SK-N-MC (cell line): Measurements from ENCODE around the gene HCFC1R1.

Experiments used
- EZH2 ChIP-seq: fragments of 200-600 bp; sonication (generic); IDR thresholded peaks from one replicate; pipeline ENCODE4 v1.6.1; 2017; ENCODE audit warnings: antibody characterized with exemption
- POLR2AphosphoS5 ChIP-seq: IDR thresholded peaks from 2 replicates; pipeline ENCODE4 v1.6.1; 2012; ENCODE audit warnings: mild to moderate bottlenecking, low read depth, low read length, borderline replicate concordance

DNA sequence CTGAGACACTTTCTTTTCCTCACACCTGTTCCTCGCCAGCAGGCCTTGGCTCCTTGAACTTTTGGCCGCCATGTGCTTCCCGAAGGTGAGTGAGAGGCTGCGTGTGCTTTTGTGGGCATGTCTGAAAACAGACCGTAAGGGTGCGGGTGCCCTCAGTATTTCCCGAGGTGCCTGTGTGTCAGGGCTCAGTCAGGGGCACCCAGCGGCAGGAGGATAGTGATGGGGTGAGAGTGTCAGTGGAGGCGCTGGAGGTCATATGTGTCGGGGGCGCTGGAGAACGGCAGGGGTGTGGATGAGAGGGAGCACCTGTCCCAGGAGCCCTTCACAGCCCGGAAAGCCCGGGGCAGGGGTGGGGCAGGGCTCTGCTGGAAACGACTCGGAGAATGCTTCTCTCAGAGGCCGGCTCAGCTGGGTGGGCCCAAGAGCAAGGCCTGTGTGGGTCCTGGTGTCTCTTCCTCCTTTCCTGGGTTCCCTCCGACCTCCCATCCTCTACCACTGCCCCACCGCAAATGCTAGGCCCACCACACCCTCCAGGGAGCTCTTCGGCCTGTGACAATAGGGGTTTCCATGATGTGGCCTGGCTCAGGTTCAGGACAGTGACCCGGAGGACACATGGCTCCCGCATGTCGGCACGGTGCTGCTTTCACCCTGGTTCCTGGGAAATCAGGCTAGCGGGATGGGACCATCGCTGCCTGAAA is 42.1 kb upstream of the HCFC1R1 start:
- TF ChIP-seq EZH2, result no peak
- no peak for TF ChIP-seq POLR2AphosphoS5
